GM12878 (cell line): ENCODE results near the gene RIMBP2. TPM values are rescaled to one million over a fixed set of nuclear protein-coding genes. Genes with fewer than 3 reads are reported as not detected.
A peak's percentile ranks its signal among the peaks of the same experiment; 100 is the strongest.

Experiments
- ATAC-seq: fragments of 200-7000 bp; cut with Tn5 transposase; 3 replicates; pipeline ENCODE4 v1.9.1; 2020; ENCODE audit warnings: mild to moderate bottlenecking, moderate library complexity
- BruUV-seq: library from RNA; stranded (reverse); fragments of 400-500 nt; replicated peaks from 2 replicates; lab custom pipeline; 2021; lab: Mats Ljungman, UMichigan
- CTCF ChIA-PET: fragments of 300-600 bp; sonication (Branson Sonifier 250); formaldehyde crosslinking; extraction: SDS; loops from one replicate; lab custom pipeline; 2021; ENCODE audit warnings: inconsistent platforms; lab: Yijun Ruan, JAX
- POLR2A ChIA-PET: fragments of 350-600 bp; formaldehyde crosslinking; extraction: SDS; loops from one replicate; lab custom pipeline; 2021; ENCODE audit warnings: inconsistent platforms; lab: Charles Lee
- RAD21 ChIA-PET: fragments of 300-600 bp; sonication (Branson Sonifier 250); formaldehyde crosslinking; loops from one replicate; lab custom pipeline; 2023; ENCODE audit warnings: antibody characterized with exemption; ENCODE audit not compliant: unreplicated experiment; lab: Charles Lee
- SMC1A ChIA-PET: fragments of 300-600 bp; sonication (Branson Sonifier 250); formaldehyde crosslinking; loops from one replicate; lab custom pipeline; 2023; ENCODE audit not compliant: unreplicated experiment, uncharacterized antibody; lab: Charles Lee
- DNase-seq: peaks from one replicate; pipeline ENCODE4 v3.0.0-alpha.2; 2011; ENCODE audit warnings: low read depth, low spot score
- FAIRE-seq: peaks from 3 replicates; lab custom pipeline; 2011; peaks lifted over from hg19 to GRCh38; lab: Jason Lieb, UNC
- H2AFZ ChIP-seq: 2 replicates; pipeline ENCODE4 v1.6.0; 2011; ENCODE audit warnings: low read depth, low read length, control low read depth; ENCODE audit not compliant: control insufficient read depth
- H3K27ac ChIP-seq: 2 replicates; pipeline ENCODE4 v1.5.1; 2011; ENCODE audit warnings: control low read depth; ENCODE audit not compliant: control insufficient read depth, insufficient read depth
- H3K27me3 ChIP-seq, 2 experiments: replicated peaks in 1 of 2; 2 replicates each; pipeline versions ENCODE4 v1.6.0 to v1.6.1; 2011; ENCODE audit warnings: low read length in 1 of 2; ENCODE audit not compliant: control insufficient read depth in 2 of 2, insufficient read depth in 2 of 2
- H3K36me3 ChIP-seq, 2 experiments: 2 replicates each; pipeline ENCODE4 v1.5.1; 2011; ENCODE audit warnings: low read length in 1 of 2; ENCODE audit not compliant: control insufficient read depth in 2 of 2, insufficient read depth in 2 of 2
- H3K4me1 ChIP-seq: 2 replicates; pipeline ENCODE4 v1.6.1; 2011; ENCODE audit warnings: mild to moderate bottlenecking, low read length, moderate library complexity, mixed read lengths; ENCODE audit not compliant: control insufficient read depth, insufficient read depth
- H3K4me2 ChIP-seq: 2 replicates; pipeline ENCODE4 v1.6.0; 2011; ENCODE audit warnings: control low read depth; ENCODE audit not compliant: control insufficient read depth, insufficient read depth
- H3K4me3 ChIP-seq: fragments of 200-600 bp; sonication (generic); 2 replicates; pipeline ENCODE4 v1.5.1; 2016
- H3K79me2 ChIP-seq: 2 replicates; pipeline ENCODE4 v1.6.0; 2011; ENCODE audit warnings: low read length; ENCODE audit not compliant: control insufficient read depth, insufficient read depth
- H3K9ac ChIP-seq: 2 replicates; pipeline ENCODE4 v1.8.0; 2011; ENCODE audit warnings: low read length, control low read depth, mixed read lengths; ENCODE audit not compliant: control insufficient read depth, insufficient read depth
- H3K9me3 ChIP-seq: replicated peaks from 3 replicates; pipeline ENCODE4 v1.5.1; 2011; ENCODE audit warnings: mild to moderate bottlenecking, low read length; ENCODE audit not compliant: control insufficient read depth, insufficient read depth
- H4K20me1 ChIP-seq: 2 replicates; pipeline ENCODE4 v1.6.0; 2011; ENCODE audit not compliant: control insufficient read depth, insufficient read depth
- EGR1 ChIP-seq, 2 experiments: IDR thresholded peaks; 1 replicate in 1 of 2; 2 replicates in 1 of 2; pipeline ENCODE4 v1.6.1; 2011 to 2012; ENCODE audit warnings: low read depth in 2 of 2, low read length in 2 of 2, borderline replicate concordance in 1 of 2, mild to moderate bottlenecking in 1 of 2, moderate library complexity in 1 of 2
- HSF1 ChIP-seq: fragments of 150-350 bp; IDR thresholded peaks from 2 replicates; pipeline ENCODE4 v1.6.1; 2014; ENCODE audit warnings: mild to moderate bottlenecking, low read depth, low read length
- JUND ChIP-seq: IDR thresholded peaks from 2 replicates; pipeline ENCODE4 v1.6.1; 2012; ENCODE audit warnings: low read depth, mild to moderate bottlenecking, low read length, improper control_type of control experiment, moderate library complexity
- KAT2A ChIP-seq: conservative IDR thresholded peaks from 2 replicates; pipeline ENCODE4 v1.6.1; 2011; ENCODE audit warnings: low read depth, low read length; ENCODE audit not compliant: control insufficient read depth
- NBN ChIP-seq: fragments of 450-650 bp; IDR thresholded peaks from 2 replicates; pipeline ENCODE4 v1.6.1; 2016
- PAX5 ChIP-seq: IDR thresholded peaks from 2 replicates; pipeline ENCODE4 v1.6.1; 2011; ENCODE audit warnings: low read depth, low read length, borderline replicate concordance
- POLR2AphosphoS2 ChIP-seq: IDR thresholded peaks from 2 replicates; pipeline ENCODE4 v1.6.1; 2011; ENCODE audit warnings: low read depth, mild to moderate bottlenecking, low read length, improper control_type of control experiment, moderate library complexity
- RELB ChIP-seq: fragments of 450-650 bp; IDR thresholded peaks from 2 replicates; pipeline ENCODE4 v1.6.1; 2017; ENCODE audit warnings: low read depth, mild to moderate bottlenecking, moderate library complexity
- SP1 ChIP-seq: IDR thresholded peaks from one replicate; pipeline ENCODE4 v1.6.1; 2011; ENCODE audit warnings: low read depth, low read length
- SREBF1 ChIP-seq: IDR thresholded peaks from 2 replicates; pipeline ENCODE4 v1.6.1; 2012; ENCODE audit warnings: mild to moderate bottlenecking, low read length
- SUPT20H ChIP-seq: IDR thresholded peaks from 2 replicates; pipeline ENCODE4 v1.6.1; 2011; ENCODE audit warnings: low read depth, mild to moderate bottlenecking, low read length, moderate library complexity, borderline replicate concordance; ENCODE audit not compliant: control insufficient read depth
- WGBS: methylation state at CpG from one replicate; pipeline ENCODE4 v1.1.6; 2016; ENCODE audit warnings: low lambda C conversion rate; ENCODE audit not compliant: insufficient replicate concordance, insufficient coverage; ENCODE audit errors: missing lambda C conversion rate; 5-methylcytosine and 5-hydroxymethylcytosine counted together
- in situ Hi-C: fragments of 300-500 bp; cut with MboI; formaldehyde crosslinking; loops from 9 replicates; pipeline ENCODE4 v1.14.3; 2018; ENCODE audit warnings: mixed read lengths
- intact Hi-C: fragments of 100-400 bp; cut with micrococcal nuclease; formaldehyde crosslinking; loops from one replicate; pipeline ENCODE4 v1.14.2; 2022; ENCODE audit not compliant: unreplicated experiment
- polyA plus RNA-seq, 11 experiments: library from polyadenylated mRNA; depleted of rRNA in 4 of 11; unstranded in 6 of 11; stranded (reverse) in 5 of 11; fragments of >200 nt; fragmentation: Nextera tagmentation in 4 of 11; fragmentation: Illumina TruSeq in 1 of 11; extraction: Ambion mirVana in 4 of 11; extraction: Trizol in 1 of 11; gene quantifications; 1 replicate in 1 of 11; 2 replicates in 10 of 11; pipeline versions ENCODE4 v1.2.1 to v1.2.3, GENCODE V29; 2011 to 2016; ENCODE audit warnings: inconsistent platforms in 2 of 11, missing spikeins in 2 of 11, low read depth in 1 of 11
- total RNA-seq, 4 experiments: library from RNA; depleted of rRNA in 3 of 4; stranded (reverse); fragments of >200 nt in 3 of 4; fragmentation: Illumina TruSeq in 1 of 4; extraction: Trizol in 1 of 4; gene quantifications; 2 replicates each; pipeline versions ENCODE4 v1.2.1 to v1.2.3, GENCODE V29; 2013 to 2021

Gene RIMBP2
- total and polyA plus RNA-seq, 10 of the 15 experiments (the other 5 are each of a cell fraction or from before 2014, with no cell fraction given), result 0.04 to 2.9 (median 0.07) TPM; not detected in 1

GRCh38 chr12:130713581-130713991 is 2.5 kb downstream of the RIMBP2 start:
- in situ Hi-C loops (no loop called here), intact Hi-C loops (loop anchor here (10.0 kb wide), 1 partner anchor 139 kb away; no protein-coding TSS in a partner anchor)
- RAD21 ChIA-PET, result interaction anchor here (1.1 to 1.9 kb wide), 3 partner anchors 34 to 232 kb away, joined by 3 to 6 read pairs (median 5); no protein-coding TSS in a partner anchor
- ATAC-seq (no peak; the same call in 2 of the 3 replicates), FAIRE-seq (no peak), DNase-seq (no peak)
- Histone ChIP-seq H3K4me1 (no peaks in the 10 kb centered on the region), H3K4me2 (peak overlapping the region; percentile 38; the same call in 1 of the 2 replicates), H3K79me2 (peaks cover 11% of the 10 kb centered on the region), H4K20me1 (no peaks in the 10 kb centered on the region), H3K4me3 (peak overlapping the region; percentile 50; the same call in 1 of the 2 replicates), H3K9ac (peak overlapping the region; percentile 3; the same call in 1 of the 2 replicates), H3K9me3 (no peaks in the 10 kb centered on the region), H3K27ac (no peak overlapping the region), H3K27me3 (no peaks in the 10 kb centered on the region; a peak in 1 of 4 replicates), H2AFZ (no peak overlapping the region), H3K36me3 (no peaks in the 10 kb centered on the region)
- WGBS, result 52% methylated on average over 18 of the region's 18 CpGs
- SMC1A ChIA-PET, result interaction anchor here (1.6 kb wide), 1 partner anchor 34 kb away, joined by 6 read pairs; no protein-coding TSS in a partner anchor
- no TSS peak for BruUV-seq
- TF ChIP-seq SUPT20H, result no peak
- no peak for TF ChIP-seq EGR1 (IDR thresholded peaks at IDR 0.05; ENCODE audit: borderline replicate concordance in 1 of 2, low read depth in 2 of 2, low read length in 2 of 2)
- no peak for TF ChIP-seq SP1
- no peak for TF ChIP-seq SREBF1
- TF ChIP-seq RELB, result no peak
- TF ChIP-seq KAT2A, result no peak
- TF ChIP-seq JUND, result no peak
- no peak for TF ChIP-seq HSF1
- no peak for TF ChIP-seq NBN
- no peak for TF ChIP-seq POLR2AphosphoS2
- TF ChIP-seq PAX5, result no peak
- POLR2A ChIA-PET, result interaction anchor here (1.1 kb wide), 1 partner anchor 17 kb away, joined by 3 read pairs; no protein-coding TSS in a partner anchor
- CTCF ChIA-PET, result interaction anchor here (0.7 kb wide), 1 partner anchor 9 kb away, joined by 3 read pairs; no protein-coding TSS in a partner anchor
